ENCODE data around the gene CMTM1.

Gene CMTM1

GRCh38 chr16:66612422-66612821 is 46.2 kb downstream of the CMTM1 start:
- no peak overlapping the region for H3K4me3 ChIP-seq (IDR thresholded peaks at IDR 0.05; ENCODE audit: insufficient read depth, low read depth, low read length)
- no peak overlapping the region for H3K4me2 ChIP-seq
- peaks cover 12% of the 10 kb centered on the region for H3K4me1 ChIP-seq (ENCODE audit: low read depth, poor library complexity, severe bottlenecking)
- no peak overlapping the region for H3K9ac ChIP-seq
- no peaks in the 10 kb centered on the region for H3K36me3 ChIP-seq (ENCODE audit: insufficient read depth)
- H2AFZ ChIP-seq (ENCODE audit: low read depth): no peak overlapping the region
- H3K79me2 ChIP-seq (ENCODE audit: insufficient read depth, low read depth): no peaks in the 10 kb centered on the region
- no peak for TF ChIP-seq CTCF (conservative IDR thresholded peaks at IDR 0.05; ENCODE audit: low read depth, low read length)
- H3K27ac ChIP-seq: no peak overlapping the region
- H4K20me1 ChIP-seq (ENCODE audit: insufficient read depth): no peaks in the 10 kb centered on the region
- no peaks in the 10 kb centered on the region for H3K27me3 ChIP-seq (ENCODE audit: insufficient read depth, low read depth)

GRCh38 chr16:66614161-66614802 is 48.0 kb downstream of the CMTM1 start:
- Histone ChIP-seq H3K27ac (no peak overlapping the region), H3K4me1 (ENCODE audit: low read depth, poor library complexity, severe bottlenecking) (no peaks in the 10 kb centered on the region), H3K36me3 (ENCODE audit: insufficient read depth) (no peaks in the 10 kb centered on the region), H3K9ac (no peak overlapping the region), H3K27me3 (ENCODE audit: insufficient read depth, low read depth) (no peaks in the 10 kb centered on the region), H4K20me1 (ENCODE audit: insufficient read depth) (no peaks in the 10 kb centered on the region), H3K4me2 (no peak overlapping the region), H3K79me2 (ENCODE audit: insufficient read depth, low read depth) (no peaks in the 10 kb centered on the region), H3K4me3 (IDR thresholded peaks at IDR 0.05; ENCODE audit: insufficient read depth, low read depth, low read length) (no peak overlapping the region), H2AFZ (ENCODE audit: low read depth) (no peak overlapping the region)
- no peak for TF ChIP-seq CTCF (conservative IDR thresholded peaks at IDR 0.05; ENCODE audit: low read depth, low read length)

- Histone ChIP-seq H3K4me3 (IDR thresholded peaks at IDR 0.05; ENCODE audit: insufficient read depth, low read depth, low read length) (no peak overlapping the region), H3K79me2 (ENCODE audit: insufficient read depth, low read depth) (no peaks in the 10 kb centered on the region), H3K4me1 (ENCODE audit: low read depth, poor library complexity, severe bottlenecking) (no peaks in the 10 kb centered on the region), H4K20me1 (ENCODE audit: insufficient read depth) (no peaks in the 10 kb centered on the region), H3K27me3 (ENCODE audit: insufficient read depth, low read depth) (no peaks in the 10 kb centered on the region), H3K36me3 (ENCODE audit: insufficient read depth) (no peaks in the 10 kb centered on the region), H3K9ac (no peak overlapping the region), H3K4me2 (no peak overlapping the region), H2AFZ (ENCODE audit: low read depth) (no peak overlapping the region), H3K27ac (no peak overlapping the region)
- TF ChIP-seq CTCF (conservative IDR thresholded peaks at IDR 0.05; ENCODE audit: low read depth, low read length): no peak
These were observed 49.9 kb downstream of the CMTM1 start for GRCh38 chr16:66616169-66616568.

GRCh38 chr16:66616592-66616991 is 50.4 kb downstream of the CMTM1 start:
- no peak for TF ChIP-seq CTCF (conservative IDR thresholded peaks at IDR 0.05; ENCODE audit: low read depth, low read length)
- H4K20me1 ChIP-seq (ENCODE audit: insufficient read depth): no peaks in the 10 kb centered on the region
- no peaks in the 10 kb centered on the region for H3K4me1 ChIP-seq (ENCODE audit: low read depth, poor library complexity, severe bottlenecking)
- H2AFZ ChIP-seq (ENCODE audit: low read depth): no peak overlapping the region
- H3K27ac ChIP-seq: no peak overlapping the region
- no peak overlapping the region for H3K9ac ChIP-seq
- no peak overlapping the region for H3K4me2 ChIP-seq
- no peaks in the 10 kb centered on the region for H3K27me3 ChIP-seq (ENCODE audit: insufficient read depth, low read depth)
- H3K36me3 ChIP-seq (ENCODE audit: insufficient read depth): no peaks in the 10 kb centered on the region
- no peaks in the 10 kb centered on the region for H3K79me2 ChIP-seq (ENCODE audit: insufficient read depth, low read depth)
- no peak overlapping the region for H3K4me3 ChIP-seq (IDR thresholded peaks at IDR 0.05; ENCODE audit: insufficient read depth, low read depth, low read length)
